Activated CD4-positive, alpha-beta memory T cell treated with anti-CD3 and anti-CD28 coated beads, Interleukin-2, amount 10 ng/mL, durations not matched to agents 7 days and 5 days (primary cell): ENCODE results near the gene CTNNA3. TPM values are rescaled to one million over a fixed set of nuclear protein-coding genes. Genes with fewer than 3 reads are reported as not detected.
"Not testable (repeated sequence)": the region's sequence is repeated elsewhere in the genome, so short reads cannot be mapped to it uniquely, and the experiment has no call there.

ENCODE experiments used
- CTCF ChIA-PET: fragments of 350-600 bp; sonication (Branson Sonifier 250); formaldehyde crosslinking; loops from one replicate; lab custom pipeline; 2021; ENCODE audit warnings: antibody characterized with exemption, inconsistent platforms; lab: Charles Lee
- POLR2A ChIA-PET: fragments of 350-600 bp; sonication (Branson Sonifier 250); formaldehyde crosslinking; loops from one replicate; lab custom pipeline; 2021; ENCODE audit warnings: antibody characterized with exemption; lab: Charles Lee
- DNase-seq: peaks from one replicate; pipeline ENCODE4 v3.0.0-alpha.2; 2020
- H3K27ac Mint-ChIP-seq: one replicate; pipeline ENCODE4 v1.8.0; 2021; ENCODE audit warnings: mild to moderate bottlenecking, mixed read lengths
- H3K27me3 Mint-ChIP-seq: one replicate; pipeline ENCODE4 v1.8.0; 2021; ENCODE audit warnings: mixed read lengths
- H3K36me3 Mint-ChIP-seq: one replicate; pipeline ENCODE4 v1.8.0; 2021; ENCODE audit warnings: low read depth, mixed read lengths
- H3K4me1 Mint-ChIP-seq: one replicate; pipeline ENCODE4 v1.8.0; 2021; ENCODE audit warnings: mixed read lengths
- H3K4me3 Mint-ChIP-seq: one replicate; pipeline ENCODE4 v1.8.0; 2021; ENCODE audit warnings: mild to moderate bottlenecking, mixed read lengths
- H3K9me3 Mint-ChIP-seq: one replicate; pipeline ENCODE4 v1.8.0; 2021; ENCODE audit warnings: mixed read lengths
- total RNA-seq, 2 experiments: library from RNA; stranded (reverse); gene quantifications; one replicate each; pipeline ENCODE4 v1.2.3, GENCODE V29; 2021

The CTNNA3 gene
- total RNA-seq, 2 experiments from 2014 or later: 0.78 TPM; not detected in 1

GRCh38 chr10:67575532-67575931, 120.5 kb downstream of the CTNNA3 start:
- Mint-ChIP-seq H3K27me3 (peaks cover 4% of the 10 kb centered on the region), H3K4me1 (no peaks in the 10 kb centered on the region), H3K27ac (no peak overlapping the region), H3K36me3 (no peaks in the 10 kb centered on the region), H3K4me3 (no peak overlapping the region), H3K9me3 (peaks cover 2% of the 10 kb centered on the region)
- no peak for DNase-seq
- ChIA-PET POLR2A (no interaction called here), CTCF (no interaction called here)

GRCh38 chr10:67573484-67573883, 122.5 kb downstream of the CTNNA3 start:
- H3K4me3 Mint-ChIP-seq: no peak overlapping the region

DNA sequence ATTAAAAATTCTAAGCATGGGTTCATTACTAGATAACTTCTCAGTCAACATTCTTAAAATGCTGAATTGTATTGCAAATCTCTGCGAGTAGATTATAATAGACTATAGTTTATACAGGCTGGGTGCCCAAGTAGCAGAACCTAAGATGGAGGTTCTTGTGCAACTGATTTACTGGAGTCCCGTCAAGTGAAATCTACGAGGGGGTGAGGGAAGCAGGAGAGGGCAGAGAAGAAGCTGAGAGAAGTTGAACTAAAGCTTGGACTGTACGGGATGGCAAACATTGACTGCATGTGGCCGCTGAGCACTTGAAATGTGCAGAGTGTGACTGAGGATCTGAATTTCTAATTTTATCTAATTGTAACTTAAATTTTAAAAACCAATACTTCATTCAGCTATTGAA, 124.5 kb downstream of the CTNNA3 start:
- Mint-ChIP-seq H3K36me3 (no peaks in the 10 kb centered on the region), H3K4me3 (no peak overlapping the region), H3K27me3 (peaks cover 6% of the 10 kb centered on the region), H3K27ac (no peak overlapping the region), H3K4me1 (no peaks in the 10 kb centered on the region), H3K9me3 (no peaks in the 10 kb centered on the region)
- no peak for DNase-seq
- POLR2A ChIA-PET: no interaction called here
- CTCF ChIA-PET: no interaction called here

More at GRCh38 chr10:67573484-67573883, 122.5 kb downstream of the CTNNA3 start:
- no peaks in the 10 kb centered on the region for H3K36me3 Mint-ChIP-seq
- no peak overlapping the region for H3K27ac Mint-ChIP-seq
- H3K9me3 Mint-ChIP-seq: no peaks in the 10 kb centered on the region
- no peaks in the 10 kb centered on the region for H3K4me1 Mint-ChIP-seq
- H3K27me3 Mint-ChIP-seq: peaks cover 6% of the 10 kb centered on the region
- ChIA-PET CTCF (interaction anchor here (0.6 kb wide), 1 partner anchor 48 kb away, joined by 3 read pairs; no protein-coding TSS in a partner anchor), POLR2A (no interaction called here)
- DNase-seq: no peak

DNA sequence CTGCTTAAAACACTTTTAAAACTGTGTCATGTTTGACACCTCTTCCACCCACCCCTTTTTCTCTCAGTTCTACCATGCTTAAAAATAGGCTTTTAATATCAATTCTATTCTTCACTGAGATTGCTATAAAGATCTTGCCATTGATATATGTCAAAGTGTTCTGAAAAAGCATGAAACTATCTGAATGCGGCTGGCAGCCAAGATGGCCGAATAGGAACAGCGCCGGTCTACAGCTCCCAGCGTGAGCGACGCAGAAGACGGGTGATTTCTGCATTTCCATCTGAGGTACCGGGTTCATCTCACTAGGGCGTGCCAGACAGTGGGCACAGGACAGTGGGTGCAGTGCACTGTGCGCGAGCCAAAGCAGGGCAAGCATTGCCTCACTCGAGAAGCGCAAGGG, 137.7 kb downstream of the CTNNA3 start:
- POLR2A ChIA-PET, H3K9me3 Mint-ChIP-seq, CTCF ChIA-PET: not testable (repeated sequence)

DNA sequence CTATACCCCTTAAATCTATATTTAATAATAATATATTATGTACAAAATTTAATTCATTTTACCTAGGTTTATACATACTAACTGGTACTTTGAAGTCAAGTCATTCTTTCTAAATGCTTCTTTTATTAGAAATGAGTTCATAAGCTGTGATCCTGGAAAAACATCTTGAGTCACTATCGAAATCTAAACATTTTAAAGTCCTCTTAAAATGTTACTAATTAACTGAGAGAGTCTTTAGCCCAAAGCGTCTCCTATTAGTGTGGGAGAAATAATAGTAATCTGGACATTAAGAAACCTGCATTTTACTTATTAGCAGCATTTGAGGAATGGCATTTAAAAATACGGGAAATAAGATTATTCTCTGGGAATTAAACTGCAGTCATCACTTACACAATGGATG, 142.7 kb downstream of the CTNNA3 start:
- CTCF ChIA-PET: no interaction called here
- Mint-ChIP-seq H3K4me1 (no peaks in the 10 kb centered on the region), H3K4me3 (no peak overlapping the region), H3K27ac (no peak overlapping the region), H3K36me3 (no peaks in the 10 kb centered on the region), H3K27me3 (peaks cover 4% of the 10 kb centered on the region), H3K9me3 (no peaks in the 10 kb centered on the region)
- POLR2A ChIA-PET: no interaction called here
- no peak for DNase-seq

More for the DNA sequence above, 137.7 kb downstream of the CTNNA3 start:
- not testable (repeated sequence) for H3K4me3 Mint-ChIP-seq, H3K4me1 Mint-ChIP-seq, DNase-seq, H3K36me3 Mint-ChIP-seq, H3K27ac Mint-ChIP-seq, H3K27me3 Mint-ChIP-seq

GRCh38 chr10:67550838-67551402, 145.1 kb downstream of the CTNNA3 start:
- CTCF ChIA-PET: no interaction called here
- POLR2A ChIA-PET: no interaction called here
- DNase-seq: no peak
- Mint-ChIP-seq H3K9me3 (no peaks in the 10 kb centered on the region), H3K27me3 (peaks cover 2% of the 10 kb centered on the region), H3K36me3 (no peaks in the 10 kb centered on the region), H3K4me3 (no peak overlapping the region), H3K4me1 (no peaks in the 10 kb centered on the region), H3K27ac (no peak overlapping the region)

- peaks cover 2% of the 10 kb centered on the region for H3K27me3 Mint-ChIP-seq
- no peaks in the 10 kb centered on the region for H3K4me1 Mint-ChIP-seq
- CTCF ChIA-PET: no interaction called here
- H3K27ac Mint-ChIP-seq: no peak overlapping the region
- no peaks in the 10 kb centered on the region for H3K9me3 Mint-ChIP-seq
- no peak for DNase-seq
- H3K36me3 Mint-ChIP-seq: no peaks in the 10 kb centered on the region
- no peak overlapping the region for H3K4me3 Mint-ChIP-seq
- POLR2A ChIA-PET: no interaction called here
Observed at GRCh38 chr10:67550046-67550445, 145.9 kb downstream of the CTNNA3 start.

- no peaks in the 10 kb centered on the region for H3K4me1 Mint-ChIP-seq
- no peak for DNase-seq
- no peaks in the 10 kb centered on the region for H3K9me3 Mint-ChIP-seq
- H3K36me3 Mint-ChIP-seq: no peaks in the 10 kb centered on the region
- H3K27ac Mint-ChIP-seq: no peak overlapping the region
- H3K4me3 Mint-ChIP-seq: no peak overlapping the region
- POLR2A ChIA-PET: no interaction called here
- peaks cover 2% of the 10 kb centered on the region for H3K27me3 Mint-ChIP-seq
- CTCF ChIA-PET: no interaction called here
Observed at GRCh38 chr10:67549390-67549789, 146.6 kb downstream of the CTNNA3 start.

GRCh38 chr10:67541411-67541810, 154.6 kb downstream of the CTNNA3 start:
- H3K27ac Mint-ChIP-seq: no peak overlapping the region
- no peaks in the 10 kb centered on the region for H3K9me3 Mint-ChIP-seq
- ChIA-PET CTCF (no interaction called here), POLR2A (no interaction called here)
- H3K4me3 Mint-ChIP-seq: no peak overlapping the region
- peaks cover 2% of the 10 kb centered on the region for H3K27me3 Mint-ChIP-seq
- no peak for DNase-seq
- no peaks in the 10 kb centered on the region for H3K4me1 Mint-ChIP-seq
- H3K36me3 Mint-ChIP-seq: no peaks in the 10 kb centered on the region

GRCh38 chr10:67539312-67539711, 156.7 kb downstream of the CTNNA3 start:
- H3K36me3 Mint-ChIP-seq: no peaks in the 10 kb centered on the region
- ChIA-PET POLR2A (no interaction called here), CTCF (no interaction called here)
- no peaks in the 10 kb centered on the region for H3K4me1 Mint-ChIP-seq
- DNase-seq: no peak
- no peaks in the 10 kb centered on the region for H3K9me3 Mint-ChIP-seq
- no peak overlapping the region for H3K4me3 Mint-ChIP-seq
- peaks cover 9% of the 10 kb centered on the region for H3K27me3 Mint-ChIP-seq
- H3K27ac Mint-ChIP-seq: no peak overlapping the region

DNA sequence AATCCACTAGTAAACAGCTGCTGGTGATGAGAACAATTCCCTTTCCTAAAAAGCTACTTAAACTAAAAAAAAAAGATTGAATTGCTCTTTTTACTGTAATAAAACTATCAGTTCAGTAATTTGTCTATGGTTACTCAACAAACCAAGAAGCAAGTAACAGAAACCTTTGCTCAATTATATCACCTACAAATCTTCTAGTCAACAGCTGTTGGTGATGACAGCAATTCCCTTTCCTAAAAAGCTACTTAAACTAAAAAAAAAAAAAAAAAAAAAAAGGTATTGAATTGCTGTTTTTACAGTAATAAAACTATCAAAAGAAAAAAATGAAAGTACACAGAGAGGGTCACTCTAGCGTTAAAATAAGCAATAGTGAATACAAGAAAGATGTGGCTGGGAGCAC, 158.1 kb downstream of the CTNNA3 start:
- Mint-ChIP-seq H3K36me3 (no peaks in the 10 kb centered on the region), H3K9me3 (no peaks in the 10 kb centered on the region), H3K27ac (no peak overlapping the region), H3K4me3 (no peak overlapping the region), H3K4me1 (no peaks in the 10 kb centered on the region), H3K27me3 (peaks cover 9% of the 10 kb centered on the region)
- ChIA-PET CTCF (no interaction called here), POLR2A (no interaction called here)
- no peak for DNase-seq

GRCh38 chr10:67533376-67533775, 162.6 kb downstream of the CTNNA3 start:
- no peaks in the 10 kb centered on the region for H3K36me3 Mint-ChIP-seq
- ChIA-PET CTCF (no interaction called here), POLR2A (no interaction called here)
- H3K9me3 Mint-ChIP-seq: no peaks in the 10 kb centered on the region
- no peak for DNase-seq
- H3K4me1 Mint-ChIP-seq: no peaks in the 10 kb centered on the region
- no peak overlapping the region for H3K4me3 Mint-ChIP-seq
- no peak overlapping the region for H3K27ac Mint-ChIP-seq
- peaks cover 20% of the 10 kb centered on the region for H3K27me3 Mint-ChIP-seq

- H3K4me1 Mint-ChIP-seq, H3K9me3 Mint-ChIP-seq, DNase-seq, H3K4me3 Mint-ChIP-seq, POLR2A ChIA-PET, H3K27ac Mint-ChIP-seq, H3K36me3 Mint-ChIP-seq: not testable (repeated sequence)
- peaks cover 23% of the 10 kb centered on the region for H3K27me3 Mint-ChIP-seq
- CTCF ChIA-PET: interaction anchor here (2.0 kb wide), 1 partner anchor 10 kb away, joined by 5 read pairs; no protein-coding TSS in a partner anchor
Observed at GRCh38 chr10:67530990-67531389, 165.0 kb downstream of the CTNNA3 start.

- H3K36me3 Mint-ChIP-seq: no peaks in the 10 kb centered on the region
- POLR2A ChIA-PET: no interaction called here
- CTCF ChIA-PET: no interaction called here
- H3K4me3 Mint-ChIP-seq: no peak overlapping the region
- no peaks in the 10 kb centered on the region for H3K4me1 Mint-ChIP-seq
- H3K9me3 Mint-ChIP-seq: no peaks in the 10 kb centered on the region
- H3K27ac Mint-ChIP-seq: no peak overlapping the region
- DNase-seq: no peak
- H3K27me3 Mint-ChIP-seq: peaks cover 16% of the 10 kb centered on the region
Observed at GRCh38 chr10:67527351-67527750, 168.6 kb downstream of the CTNNA3 start.
